IMR-90 (cell line): ENCODE measurements around the gene TMEM131L. TPM values are rescaled to one million over a fixed set of nuclear protein-coding genes. Genes with fewer than 3 reads are reported as not detected.

Experiments
- ATAC-seq: fragments of 200-7000 bp; cut with Tn5 transposase; 2 replicates; pipeline ENCODE4 v1.9.1; 2020; ENCODE audit warnings: low read depth, mild to moderate bottlenecking, moderate library complexity
- BruUV-seq: library from RNA; stranded (reverse); fragments of 400-500 nt; replicated peaks from 2 replicates; lab custom pipeline; 2021; lab: Mats Ljungman, UMichigan
- CTCF ChIA-PET: fragments of 300-600 bp; formaldehyde crosslinking; extraction: SDS; loops from one replicate; lab custom pipeline; 2021; ENCODE audit warnings: antibody characterized with exemption; lab: Yijun Ruan, JAX
- POLR2A ChIA-PET: fragments of 300-600 bp; sonication (Branson Sonifier 250); formaldehyde crosslinking; loops from one replicate; lab custom pipeline; 2022; ENCODE audit warnings: antibody characterized with exemption; ENCODE audit not compliant: unreplicated experiment; lab: Charles Lee
- DNase-seq: peaks from one replicate; pipeline ENCODE4 v3.0.0; 2013
- H2AFZ ChIP-seq: replicated peaks from 2 replicates; pipeline ENCODE3; 2013; ENCODE audit warnings: low read length, mild to moderate bottlenecking; ENCODE audit not compliant: poor library complexity
- H2AK5ac ChIP-seq: 2 replicates; pipeline ENCODE4 v1.6.1; 2013; ENCODE audit warnings: low read depth, low read length, inconsistent platforms
- H2AK9ac ChIP-seq: replicated peaks from 2 replicates; pipeline ENCODE3; 2013; ENCODE audit warnings: mild to moderate bottlenecking, low read depth, low read length, moderate library complexity; ENCODE audit not compliant: poor library complexity
- H2BK120ac ChIP-seq: 2 replicates; pipeline ENCODE4 v1.6.1; 2013; ENCODE audit warnings: low read depth, low read length, inconsistent platforms
- H2BK15ac ChIP-seq: 3 replicates; pipeline ENCODE4 v1.6.1; 2013; ENCODE audit warnings: low read depth, low read length, inconsistent platforms
- H2BK20ac ChIP-seq: 2 replicates; pipeline ENCODE4 v1.6.1; 2013; ENCODE audit warnings: low read depth, mild to moderate bottlenecking, inconsistent platforms, low read length, moderate library complexity
- H2BK5ac ChIP-seq: 2 replicates; pipeline ENCODE4 v1.6.1; 2013; ENCODE audit warnings: mild to moderate bottlenecking, low read depth, low read length, inconsistent platforms; ENCODE audit not compliant: poor library complexity, severe bottlenecking
- H3K14ac ChIP-seq: replicated peaks from 2 replicates; pipeline ENCODE4 v1.6.1; 2013; ENCODE audit warnings: low read depth, low read length, inconsistent platforms
- H3K18ac ChIP-seq: 2 replicates; pipeline ENCODE4 v1.6.1; 2013; ENCODE audit warnings: low read depth, low read length, control low read depth
- H3K23ac ChIP-seq: 2 replicates; pipeline ENCODE4 v1.6.1; 2013; ENCODE audit warnings: low read depth, low read length, inconsistent platforms
- H3K27ac ChIP-seq: 2 replicates; pipeline ENCODE4 v1.5.1; 2013; ENCODE audit warnings: mild to moderate bottlenecking, control low read depth, low read length; ENCODE audit not compliant: insufficient read depth
- H3K27me3 ChIP-seq: 2 replicates; pipeline ENCODE4 v1.6.1; 2013; ENCODE audit warnings: low read length; ENCODE audit not compliant: control insufficient read depth, insufficient read depth
- H3K36me3 ChIP-seq: 2 replicates; pipeline ENCODE4 v1.6.1; 2013; ENCODE audit warnings: low read length, mixed read lengths; ENCODE audit not compliant: control insufficient read depth, insufficient read depth
- H3K4ac ChIP-seq: 2 replicates; pipeline ENCODE4 v1.6.1; 2013; ENCODE audit warnings: low read depth, low read length, inconsistent platforms
- H3K4me1 ChIP-seq: 2 replicates; pipeline ENCODE4 v1.6.1; 2013; ENCODE audit warnings: low read length, mixed read lengths; ENCODE audit not compliant: control insufficient read depth, insufficient read depth
- H3K4me2 ChIP-seq: 2 replicates; pipeline ENCODE4 v1.6.1; 2013; ENCODE audit warnings: low read depth, mild to moderate bottlenecking, control low read depth, low read length, moderate library complexity
- H3K4me3 ChIP-seq: 2 replicates; pipeline ENCODE4 v1.5.1; 2013; ENCODE audit warnings: low read depth, mild to moderate bottlenecking, control low read depth, low read length, moderate library complexity; ENCODE audit not compliant: insufficient read depth
- H3K56ac ChIP-seq: 2 replicates; pipeline ENCODE4 v1.6.1; 2013; ENCODE audit warnings: low read length, inconsistent platforms; ENCODE audit not compliant: insufficient read depth; ENCODE audit errors: extremely low read depth
- H3K79me1 ChIP-seq, 2 experiments: 2 replicates each; pipeline ENCODE4 v1.6.1; 2013; ENCODE audit warnings: low read length in 2 of 2, inconsistent platforms in 1 of 2, low read depth in 1 of 2
- H3K9ac ChIP-seq: 2 replicates; pipeline ENCODE4 v1.6.1; 2013; ENCODE audit warnings: low read depth, low read length, control low read depth
- H3K9me1 ChIP-seq: 2 replicates; pipeline ENCODE4 v1.6.1; 2013; ENCODE audit warnings: low read length, inconsistent platforms; ENCODE audit not compliant: insufficient read depth
- H3K9me3 ChIP-seq: 2 replicates; pipeline ENCODE4 v1.6.1; 2013; ENCODE audit warnings: low read length; ENCODE audit not compliant: control insufficient read depth, insufficient read depth
- H4K20me1 ChIP-seq: 2 replicates; pipeline ENCODE4 v1.6.1; 2013; ENCODE audit warnings: low read length, inconsistent platforms; ENCODE audit not compliant: insufficient read depth
- H4K5ac ChIP-seq: 2 replicates; pipeline ENCODE4 v1.6.1; 2013; ENCODE audit warnings: mild to moderate bottlenecking, low read depth, low read length, control low read depth
- H4K8ac ChIP-seq, 2 experiments: 2 replicates each; pipeline ENCODE4 v1.6.1; 2013; ENCODE audit warnings: low read depth in 2 of 2, low read length in 2 of 2, control low read depth in 1 of 2, inconsistent platforms in 1 of 2
- H4K91ac ChIP-seq: 2 replicates; pipeline ENCODE4 v1.6.1; 2013; ENCODE audit warnings: low read depth, low read length, inconsistent platforms; ENCODE audit not compliant: insufficient read depth
- CHD1 ChIP-seq: IDR thresholded peaks from 2 replicates; pipeline ENCODE4 v1.6.1; 2012; ENCODE audit warnings: low read depth, low read length, improper control_type of control experiment
- SMC3 ChIP-seq: fragments of 150-350 bp; IDR thresholded peaks from 2 replicates; pipeline ENCODE4 v1.6.1; 2016; ENCODE audit warnings: low read depth, mild to moderate bottlenecking, antibody characterized with exemption, low read length, moderate library complexity
- WGBS, 2 experiments: methylation state at CpG; one replicate each; pipeline versions ENCODE4 v1.1.5 to v1.1.7; 2013; ENCODE audit warnings: missing lambda C conversion rate in 2 of 2; ENCODE audit not compliant: insufficient read length in 1 of 2; ENCODE audit errors: extremely low coverage in 2 of 2; 5-methylcytosine and 5-hydroxymethylcytosine counted together
- dilution Hi-C: fragments of 300-500 bp; cut with HindIII; formaldehyde crosslinking; loops from one replicate; pipeline ENCODE4 v1.14.3; 2018; ENCODE audit warnings: low sequenced_read_pairs; ENCODE audit not compliant: unreplicated experiment
- in situ Hi-C: fragments of 300-500 bp; cut with MboI; formaldehyde crosslinking; loops from 3 replicates; pipeline ENCODE4 v1.14.3; 2019; ENCODE audit warnings: low sequenced_read_pairs, inconsistent platforms, mixed read lengths
- intact Hi-C: fragments of 100-400 bp; cut with micrococcal nuclease; formaldehyde crosslinking; loops from 2 replicates; pipeline ENCODE4 v1.10.0; 2022
- polyA plus RNA-seq, 3 experiments: library from polyadenylated mRNA; depleted of rRNA; stranded (reverse); fragments of >200 nt; gene quantifications; 2 replicates each; pipeline ENCODE4 v1.2.3, GENCODE V29; 2012; ENCODE audit warnings: low replicate concordance in 1 of 3
- total RNA-seq: library from RNA; depleted of rRNA; stranded (reverse); fragments of >200 nt; gene quantifications from 2 replicates; pipeline ENCODE4 v1.2.3, GENCODE V29; 2012

Gene TMEM131L
- total and polyA plus RNA-seq, 2 of the 4 experiments (the other 2 are of a cell fraction): 8.4 to 23.8 TPM

GRCh38 chr4:153679486-153679885 lies 213.3 kb downstream of the TMEM131L start:
- Histone ChIP-seq H3K23ac (no peak overlapping the region), H3K56ac (no peak overlapping the region), H3K9me1 (no peaks in the 10 kb centered on the region), H3K9ac (no peak overlapping the region), H3K27me3 (peaks cover 18% of the 10 kb centered on the region), H2BK15ac (no peak overlapping the region), H3K4ac (no peak overlapping the region), H3K4me1 (peaks cover 2% of the 10 kb centered on the region; the same call in 1 of the 2 replicates), H4K5ac (no peak overlapping the region), H3K79me1 (no peaks in the 10 kb centered on the region), H4K91ac (no peak overlapping the region), H3K9me3 (no peaks in the 10 kb centered on the region), H2AK5ac (no peak overlapping the region), H3K36me3 (no peaks in the 10 kb centered on the region), H2BK5ac (no peak overlapping the region), H3K4me3 (no peak overlapping the region), H2BK120ac (no peak overlapping the region), H3K18ac (no peak overlapping the region), H4K8ac (no peak overlapping the region), H4K20me1 (no peaks in the 10 kb centered on the region), H2AFZ (no peak overlapping the region), H2BK20ac (no peak overlapping the region), H3K4me2 (no peak overlapping the region), H2AK9ac (no peak overlapping the region), H3K27ac (no peak overlapping the region), H3K14ac (no peak overlapping the region)
- DNase-seq (no peak), ATAC-seq (no peak)
- TF ChIP-seq CHD1: no peak
- TF ChIP-seq SMC3: no peak
- ChIA-PET POLR2A (no interaction called here), CTCF (no interaction called here)
- dilution Hi-C loops (no loop called here), in situ Hi-C loops (no loop called here), intact Hi-C loops (no loop called here)
- no CpG with 5 or more reads among the region's 6 CpGs for WGBS, 2 experiments
- BruUV-seq: no TSS peak
